Spleen (tissue), 7 donors: Measurements from ENCODE around the gene IFITM10.

Source experiments
- POLR2A ChIP-seq, 3 donors: fragments of 450-650 bp; IDR thresholded peaks; one replicate each; pipeline ENCODE4 v1.5.1; 2017; ENCODE audit warnings: antibody characterized with exemption in 3 of 3, mild to moderate bottlenecking in 1 of 3
- POLR2AphosphoS5 ChIP-seq, 3 donors: sonication (generic); formaldehyde crosslinking; IDR thresholded peaks; one replicate each; pipeline ENCODE4 v1.5.1; 2017; ENCODE audit warnings: antibody characterized with exemption in 3 of 3
- TF ChIP-seq, protein P1 (sequence below), 11 experiments: fragments of 200-600 bp in 7 of 11; fragments of 450-650 bp in 4 of 11; sonication (generic) in 4 of 11; IDR thresholded peaks in 8 of 11; conservative IDR thresholded peaks in 3 of 11; 1 replicate in 7 of 11; 2 replicates in 4 of 11; pipeline versions ENCODE4 v1.4.0 to v1.8.0; 2016 to 2021; ENCODE audit warnings: antibody characterized with exemption in 11 of 11, inconsistent platforms in 4 of 11, mild to moderate bottlenecking in 1 of 11
- donor health status: DM: no; HTN: no; CAD: no; lungs with moderate emphysema.
- donor health status: DM: no; HTN: no; CAD: no.
- donor health status: DM: no; HTN: no; CAD: no.

- TF ChIP-seq, protein P1, sequence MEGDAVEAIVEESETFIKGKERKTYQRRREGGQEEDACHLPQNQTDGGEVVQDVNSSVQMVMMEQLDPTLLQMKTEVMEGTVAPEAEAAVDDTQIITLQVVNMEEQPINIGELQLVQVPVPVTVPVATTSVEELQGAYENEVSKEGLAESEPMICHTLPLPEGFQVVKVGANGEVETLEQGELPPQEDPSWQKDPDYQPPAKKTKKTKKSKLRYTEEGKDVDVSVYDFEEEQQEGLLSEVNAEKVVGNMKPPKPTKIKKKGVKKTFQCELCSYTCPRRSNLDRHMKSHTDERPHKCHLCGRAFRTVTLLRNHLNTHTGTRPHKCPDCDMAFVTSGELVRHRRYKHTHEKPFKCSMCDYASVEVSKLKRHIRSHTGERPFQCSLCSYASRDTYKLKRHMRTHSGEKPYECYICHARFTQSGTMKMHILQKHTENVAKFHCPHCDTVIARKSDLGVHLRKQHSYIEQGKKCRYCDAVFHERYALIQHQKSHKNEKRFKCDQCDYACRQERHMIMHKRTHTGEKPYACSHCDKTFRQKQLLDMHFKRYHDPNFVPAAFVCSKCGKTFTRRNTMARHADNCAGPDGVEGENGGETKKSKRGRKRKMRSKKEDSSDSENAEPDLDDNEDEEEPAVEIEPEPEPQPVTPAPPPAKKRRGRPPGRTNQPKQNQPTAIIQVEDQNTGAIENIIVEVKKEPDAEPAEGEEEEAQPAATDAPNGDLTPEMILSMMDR (IDR thresholded peaks at IDR 0.05 in 8 of 11, conservative IDR thresholded peaks at IDR 0.05 in 3 of 11) = no peak
- TF ChIP-seq POLR2AphosphoS5 (IDR thresholded peaks at IDR 0.05) (no peak), POLR2A (IDR thresholded peaks at IDR 0.05) (no peak)
Observed at GRCh38 chr11:1768141-1768469, 17.7 kb upstream of the IFITM10 start.
